HG03575 (cell line): ENCODE results near the gene CCDC188.

Experiments used
- ATAC-seq: cut with Tn5 transposase; IDR thresholded peaks from one replicate; pipeline ENCODE4 v1.9.1; 2021; ENCODE audit not compliant: unreplicated experiment, insufficient number of reproducible peaks, low FRiP score; ENCODE audit errors: extremely low read depth

CCDC188 gene

GRCh38 chr22:20186183-20186870 lies 35.5 kb upstream of the CCDC188 start:
- ATAC-seq, result no peak

- no peak for ATAC-seq
These were observed 34.9 kb upstream of the CCDC188 start for GRCh38 chr22:20185750-20186149.

GRCh38 chr22:20184501-20185165 lies 33.8 kb upstream of the CCDC188 start:
- ATAC-seq, result no peak

- no peak for ATAC-seq
These were observed 33.0 kb upstream of the CCDC188 start for GRCh38 chr22:20183823-20184222.

GRCh38 chr22:20183101-20183500 lies 32.2 kb upstream of the CCDC188 start:
- ATAC-seq, result no peak

GRCh38 chr22:20182365-20182764 lies 31.5 kb upstream of the CCDC188 start:
- no peak for ATAC-seq

- ATAC-seq, result no peak
These were observed 31.0 kb upstream of the CCDC188 start for GRCh38 chr22:20181884-20182236.

- no peak for ATAC-seq
These were observed 30.5 kb upstream of the CCDC188 start for GRCh38 chr22:20181194-20181883.

GRCh38 chr22:20180640-20181039 lies 29.8 kb upstream of the CCDC188 start:
- ATAC-seq, result no peak

GRCh38 chr22:20180245-20180630 lies 29.4 kb upstream of the CCDC188 start:
- ATAC-seq, result no peak

- no peak for ATAC-seq
These were observed 28.8 kb upstream of the CCDC188 start for GRCh38 chr22:20179455-20180244.

- ATAC-seq, result no peak
These were observed 28.0 kb upstream of the CCDC188 start for GRCh38 chr22:20178915-20179227.

GRCh38 chr22:20178075-20178914 lies 27.4 kb upstream of the CCDC188 start:
- ATAC-seq, result no peak

GRCh38 chr22:20177217-20177911 lies 26.5 kb upstream of the CCDC188 start:
- no peak for ATAC-seq

GRCh38 chr22:20176421-20177085 lies 25.7 kb upstream of the CCDC188 start:
- no peak for ATAC-seq

- ATAC-seq, result no peak
These were observed 24.7 kb upstream of the CCDC188 start for GRCh38 chr22:20175597-20175900.

- no peak for ATAC-seq
These were observed 24.1 kb upstream of the CCDC188 start for GRCh38 chr22:20174785-20175596.
